Lung (tissue), 12 donors: ENCODE data around the gene MAGI3. TPM values are rescaled to one million over a fixed set of nuclear protein-coding genes. Genes with fewer than 3 reads are reported as not detected.

Experiments
- ATAC-seq: fragments of 200-7000 bp; cut with Tn5 transposase; one replicate; pipeline ENCODE4 v1.9.1; 2020; ENCODE audit warnings: moderate number of reproducible peaks; ENCODE audit not compliant: insufficient read depth, low FRiP score
- DNase-seq, 3 donors: peaks; one replicate each; pipeline ENCODE4 v3.0.0-alpha.2; 2013 to 2017
- H3K27ac ChIP-seq, 2 donors: one replicate each; pipeline ENCODE4 v1.5.1; 2013; ENCODE audit warnings: mild to moderate bottlenecking in 2 of 2, moderate library complexity in 2 of 2, control low read depth in 1 of 2, inconsistent platforms in 1 of 2, low read depth in 1 of 2, low read length in 1 of 2
- H3K27me3 ChIP-seq, 3 donors: one replicate each; pipeline ENCODE4 v1.5.1; 2013; ENCODE audit warnings: low read length in 2 of 3; ENCODE audit not compliant: control insufficient read depth in 3 of 3, insufficient read depth in 3 of 3
- H3K36me3 ChIP-seq, 4 donors: one replicate each; pipeline ENCODE4 v1.5.1; 2013; ENCODE audit warnings: low read length in 4 of 4, mild to moderate bottlenecking in 1 of 4, moderate library complexity in 1 of 4; ENCODE audit not compliant: control insufficient read depth in 4 of 4, insufficient read depth in 4 of 4
- H3K4me1 ChIP-seq, 5 donors: one replicate each; pipeline ENCODE4 v1.5.1; 2013; ENCODE audit warnings: low read length in 5 of 5, mild to moderate bottlenecking in 2 of 5, moderate library complexity in 1 of 5; ENCODE audit not compliant: control insufficient read depth in 5 of 5, insufficient read depth in 5 of 5
- H3K4me3 ChIP-seq: one replicate; pipeline ENCODE4 v1.5.1; 2013; ENCODE audit warnings: mild to moderate bottlenecking, control low read depth, moderate library complexity
- H3K9ac ChIP-seq, 2 donors: one replicate each; pipeline ENCODE4 v1.5.1; 2013; ENCODE audit warnings: low read length in 2 of 2, control low read depth in 1 of 2; ENCODE audit not compliant: insufficient read depth in 1 of 2
- H3K9me3 ChIP-seq, 4 donors: one replicate each; pipeline ENCODE4 v1.5.1; 2013; ENCODE audit warnings: low read length in 3 of 4, mild to moderate bottlenecking in 1 of 4, moderate library complexity in 1 of 4; ENCODE audit not compliant: control insufficient read depth in 4 of 4, insufficient read depth in 3 of 4
- CTCF ChIP-seq: IDR thresholded peaks from 2 replicates; pipeline ENCODE4 v1.5.1; 2012; ENCODE audit warnings: mild to moderate bottlenecking; ENCODE audit errors: control extremely low read depth, extremely low read depth
- WGBS, 2 donors: extraction: QIAGEN DNeasy Blood & Tissue Kit; methylation state at CpG; one replicate each; pipeline ENCODE4 v1.1.7; 2013; 5-methylcytosine and 5-hydroxymethylcytosine counted together
- polyA plus RNA-seq, 2 donors: library from polyadenylated mRNA; stranded (reverse); fragments of 200-250 nt; gene quantifications; one replicate each; pipeline ENCODE4 v1.2.1, GENCODE V29; 2013
- total RNA-seq, 2 donors: library from RNA; depleted of rRNA in 1 of 2; stranded (reverse); fragments of >200 nt in 1 of 2; gene quantifications; one replicate each; pipeline ENCODE4 v1.2.1, GENCODE V29; 2014 to 2021
- donor health status: control.
- donor health status: control.
- donor health status: Bipolar disorder and iron deficiency.
- donor health status: healthy.
- donor health status: DM: yes; HTN: yes; CAD: no.

Gene MAGI3
- total and polyA plus RNA-seq, 4 donors = 7.5 to 137 (median 35.5) TPM

GRCh38 chr1:113534875-113535274, 144.6 kb downstream of the MAGI3 start:
- DNase-seq = no peak

GRCh38 chr1:113536182-113536780, 146.0 kb downstream of the MAGI3 start:
- 89 to 91% methylated on average over 1 of the region's 1 CpG for WGBS, 2 donors
- no peak for TF ChIP-seq CTCF
- Histone ChIP-seq H3K9ac (no peak overlapping the region), H3K27me3 (no peaks in the 10 kb centered on the region), H3K36me3 (peaks cover 0 to 1% (median 0%) of the 10 kb centered on the region in 4 donors), H3K9me3 (peaks cover 0 to 3% (median 1%) of the 10 kb centered on the region in 4 donors), H3K4me3 (no peak overlapping the region), H3K4me1 (peaks cover 0 to 6% (median 0%) of the 10 kb centered on the region in 5 donors), H3K27ac (no peak overlapping the region)
- ATAC-seq = no peak
- no peak for DNase-seq

More at GRCh38 chr1:113534875-113535274, 144.6 kb downstream of the MAGI3 start:
- no peak for ATAC-seq
- no peaks in the 10 kb centered on the region for H3K27me3 ChIP-seq
- H3K9ac ChIP-seq = no peak overlapping the region
- no peak for TF ChIP-seq CTCF
- peaks cover 0 to 3% (median 1%) of the 10 kb centered on the region in 4 donors for H3K9me3 ChIP-seq
- no peak overlapping the region for H3K27ac ChIP-seq
- WGBS, 2 donors = 85 to 86% methylated on average over 1 of the region's 1 CpG
- peaks cover 0 to 1% (median 0%) of the 10 kb centered on the region in 4 donors for H3K36me3 ChIP-seq
- H3K4me3 ChIP-seq = no peak overlapping the region
- H3K4me1 ChIP-seq = peaks cover 0 to 6% (median 0%) of the 10 kb centered on the region in 5 donors

- H3K27me3 ChIP-seq = no peaks in the 10 kb centered on the region
- peaks cover 0 to 6% (median 0%) of the 10 kb centered on the region in 5 donors for H3K4me1 ChIP-seq
- no peak for TF ChIP-seq CTCF
- ATAC-seq = no peak
- H3K4me3 ChIP-seq = no peak overlapping the region
- no peak overlapping the region for H3K27ac ChIP-seq
- no peak for DNase-seq
- peaks cover 0 to 1% (median 0%) of the 10 kb centered on the region in 4 donors for H3K36me3 ChIP-seq
- H3K9ac ChIP-seq = no peak overlapping the region
- peaks cover 0 to 3% (median 1%) of the 10 kb centered on the region in 4 donors for H3K9me3 ChIP-seq
- 77 to 93% methylated on average over 3 of the region's 3 CpGs for WGBS, 2 donors
Measured at GRCh38 chr1:113538225-113538624, 147.9 kb downstream of the MAGI3 start.

GRCh38 chr1:113540335-113540734, 150.0 kb downstream of the MAGI3 start:
- H3K36me3 ChIP-seq = peaks cover 0 to 1% (median 0%) of the 10 kb centered on the region in 4 donors
- H3K27me3 ChIP-seq = no peaks in the 10 kb centered on the region
- no peak overlapping the region for H3K9ac ChIP-seq
- H3K27ac ChIP-seq = no peak overlapping the region
- no peak overlapping the region for H3K4me3 ChIP-seq
- no peak for DNase-seq
- no peaks in the 10 kb centered on the region for H3K4me1 ChIP-seq
- no peak for ATAC-seq
- WGBS, 2 donors = 72 to 91% methylated on average over 3 of the region's 3 CpGs
- TF ChIP-seq CTCF = no peak
- peaks cover 0 to 3% (median 0%) of the 10 kb centered on the region in 4 donors for H3K9me3 ChIP-seq
